Measurements from ENCODE around the gene NEMP1. TPM values are rescaled to one million over a fixed set of nuclear protein-coding genes. Genes with fewer than 3 reads are reported as not detected.

NEMP1 gene
- total and polyA plus RNA-seq, 2 of the 8 experiments (the other 6 are each of a cell fraction or from before 2014, with no cell fraction given), result 30.1 to 43.2 TPM

- POLR2A ChIA-PET (ENCODE audit: partially characterized antibody), result interaction anchor here (0.6 to 3.7 kb wide), 6 partner anchors 8 to 233 kb away, joined by 3 to 17 read pairs (median 4); partner anchors contain the start of genes LRP1 and STAT6
- FAIRE-seq, result no peak
Observed at GRCh38 chr12:57011438-57012424, 66.9 kb downstream of the NEMP1 start.

More at GRCh38 chr12:57011438-57012424, 66.9 kb downstream of the NEMP1 start:
- no peaks in the 10 kb centered on the region; a peak in 1 of 8 replicates for H3K36me3 ChIP-seq (ENCODE audit: control insufficient read depth in 2 of 4, insufficient read depth in 4 of 4, low read length in 3 of 4)
- H3K14ac ChIP-seq (ENCODE audit: insufficient read length), result no peak overlapping the region
- H3K9ac ChIP-seq (replicated peaks in 1 of 4; ENCODE audit: extremely low read depth in 1 of 4, low read depth in 3 of 4, low read length in 3 of 4), result no peak overlapping the region
- H2BK15ac ChIP-seq (ENCODE audit: low read length), result no peak overlapping the region
- H3K23me2 ChIP-seq (ENCODE audit: low read depth, low read length), result no peaks in the 10 kb centered on the region; the same call in 1 of the 2 replicates
- no peak overlapping the region for H4K91ac ChIP-seq (replicated peaks; ENCODE audit: insufficient read length, low read length)
- H3K4ac ChIP-seq (replicated peaks; ENCODE audit: insufficient read length, low read depth, low read length), result no peak overlapping the region
- H4K8ac ChIP-seq (ENCODE audit: extremely low read depth, insufficient read depth, low read length), result no peak overlapping the region
- no peak overlapping the region for H2AFZ ChIP-seq (ENCODE audit: low read length)
- no peak for DNase-seq (ENCODE audit: low read depth in 1 of 2, low spot score in 2 of 2)
- no peaks in the 10 kb centered on the region for H3K27me3 ChIP-seq (replicated peaks in 1 of 4; ENCODE audit: control insufficient read depth in 3 of 4, extremely low read depth in 1 of 4, insufficient read depth in 3 of 4, low read length in 3 of 4)
- no peak overlapping the region for H3K18ac ChIP-seq (ENCODE audit: extremely low read depth, low read length)
- WGBS, 2 experiments (ENCODE audit: extremely low coverage in 1 of 2, insufficient coverage in 1 of 2, insufficient read length in 1 of 2, insufficient replicate concordance in 2 of 2, low coverage in 1 of 2, low lambda C conversion rate in 2 of 2, missing lambda C conversion rate in 1 of 2), result 84% methylated on average over 12 of the region's 12 CpGs; no CpG with 5 or more reads in 1 of the 2 experiments
- no peaks in the 10 kb centered on the region for H3K9me3 ChIP-seq (ENCODE audit: insufficient read depth in 2 of 2, low read depth in 1 of 2, low read length in 1 of 2)
- peaks cover 6 to 20% (median 15%) of the 10 kb centered on the region in 4 experiments for H3K4me1 ChIP-seq (replicated peaks in 1 of 4; ENCODE audit: control insufficient read depth in 3 of 4, insufficient read depth in 4 of 4, low read length in 3 of 4)
- no peaks in the 10 kb centered on the region for H4K20me1 ChIP-seq (replicated peaks in 1 of 2; ENCODE audit: control insufficient read depth in 1 of 2, insufficient read depth in 2 of 2, low read length in 2 of 2)
- H2BK5ac ChIP-seq (ENCODE audit: low read depth, low read length), result no peak overlapping the region
- H3K79me2 ChIP-seq (ENCODE audit: control insufficient read depth in 1 of 2, insufficient read depth in 2 of 2, low read length in 2 of 2), result no peaks in the 10 kb centered on the region
- H3K4me3 ChIP-seq (ENCODE audit: extremely low read depth in 1 of 4, insufficient read depth in 2 of 4, low read depth in 3 of 4, low read length in 4 of 4), result no peak overlapping the region
- no peak overlapping the region for H3K56ac ChIP-seq (replicated peaks; ENCODE audit: insufficient read length, low read depth, low read length)
- no peak overlapping the region for H2AK5ac ChIP-seq (ENCODE audit: low read depth, low read length)
- H3K27ac ChIP-seq (ENCODE audit: low read depth, low read length), result no peak overlapping the region
- no peaks in the 10 kb centered on the region for H3K79me1 ChIP-seq (ENCODE audit: low read depth, low read length)
- no peak overlapping the region for H3K23ac ChIP-seq (ENCODE audit: insufficient read length)
- H2BK20ac ChIP-seq (ENCODE audit: low read length), result 0 out of 2 replicates have a peak overlapping the region, but pooled peaks have one; percentile 13
- CTCF ChIA-PET (ENCODE audit: partially characterized antibody), result interaction anchor here (0.7 to 4.8 kb wide), 17 partner anchors 8 to 172 kb away, joined by 3 to 45 read pairs (median 4); partner anchors contain the start of gene STAT6
- no peak overlapping the region for H2BK12ac ChIP-seq (ENCODE audit: low read depth, low read length)
- no peak overlapping the region for H2BK120ac ChIP-seq (replicated peaks; ENCODE audit: low read depth, low read length)
- H3K4me2 ChIP-seq (ENCODE audit: insufficient read depth in 1 of 2, low read depth in 2 of 2, low read length in 2 of 2), result no peak overlapping the region; a peak in 1 of 4 replicates
- no peak overlapping the region for H4K5ac ChIP-seq (ENCODE audit: insufficient read length, low read depth, low read length)
